ENCODE measurements around the gene SUSD4.

SUSD4 gene

DNA sequence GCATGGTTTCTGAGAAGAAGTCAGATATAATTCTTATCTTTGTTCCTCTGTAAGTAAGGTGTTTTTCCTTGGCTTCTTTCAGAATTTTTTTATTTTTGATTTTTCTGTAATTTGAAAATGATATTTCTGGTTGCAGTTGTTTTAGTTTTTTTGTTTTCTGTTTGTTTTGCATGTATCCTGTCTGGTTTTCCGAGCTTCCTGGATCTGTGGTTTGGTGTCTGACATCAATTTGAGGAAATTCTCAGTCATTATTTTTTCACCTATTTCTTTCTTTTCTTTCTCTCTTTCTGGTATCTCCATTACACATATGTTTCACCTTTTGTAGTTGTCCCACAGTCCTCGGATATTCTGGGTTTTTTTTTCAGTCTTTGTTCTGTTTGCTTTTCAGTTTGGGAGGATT lies 123.9 kb downstream of the SUSD4 start:
- Mint-ChIP-seq H3K36me3 (no peaks in the 10 kb centered on the region), H3K27ac (no peak overlapping the region), H3K9me3 (peaks cover 0 to 8% of the 10 kb centered on the region in 2 donors), H3K27me3 (peaks cover 6 to 18% of the 10 kb centered on the region in 2 donors), H3K4me1 (no peaks in the 10 kb centered on the region), H3K4me3 (no peak overlapping the region)
- ATAC-seq (replicated peaks) (no peak), DNase-seq (no peak)

DNA sequence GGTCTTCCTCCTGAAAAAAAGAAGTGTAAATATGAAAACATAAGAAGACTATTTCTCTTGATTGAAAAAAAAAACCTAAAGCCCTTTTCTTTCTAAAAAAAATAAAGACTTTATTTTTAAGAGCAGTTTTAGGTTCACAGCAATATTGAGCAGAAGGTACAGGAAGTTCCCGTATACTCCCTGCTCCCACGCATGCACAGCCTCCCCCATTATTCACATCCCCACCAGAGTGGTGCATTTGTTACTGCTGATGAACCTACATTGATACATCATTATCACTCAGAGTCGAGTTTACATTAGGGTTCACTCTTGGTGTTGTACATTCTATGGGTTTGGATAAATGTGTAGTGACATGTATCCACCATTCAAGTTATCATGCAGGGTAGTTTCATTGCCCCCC lies 128.9 kb downstream of the SUSD4 start:
- ATAC-seq (replicated peaks) (no peak), DNase-seq (no peak)
- H3K4me3 Mint-ChIP-seq = no peak overlapping the region
- no peaks in the 10 kb centered on the region for H3K4me1 Mint-ChIP-seq
- H3K27me3 Mint-ChIP-seq = peaks cover 9% of the 10 kb centered on the region in 2 donors
- H3K36me3 Mint-ChIP-seq = no peaks in the 10 kb centered on the region
- H3K9me3 Mint-ChIP-seq = peaks cover 0 to 5% of the 10 kb centered on the region in 2 donors
- H3K27ac Mint-ChIP-seq = no peak overlapping the region

GRCh38 chr1:223234534-223234933 lies 129.4 kb downstream of the SUSD4 start:
- Mint-ChIP-seq H3K4me1 (no peaks in the 10 kb centered on the region), H3K4me3 (no peak overlapping the region), H3K27ac (no peak overlapping the region), H3K9me3 (peaks cover 0 to 5% of the 10 kb centered on the region in 2 donors), H3K36me3 (no peaks in the 10 kb centered on the region), H3K27me3 (peaks cover 7 to 9% of the 10 kb centered on the region in 2 donors)
- DNase-seq = no peak
- no peak for ATAC-seq (replicated peaks)

GRCh38 chr1:223234170-223234514 lies 129.8 kb downstream of the SUSD4 start:
- ATAC-seq (replicated peaks) (no peak), DNase-seq (no peak)
- Mint-ChIP-seq H3K4me1 (no peaks in the 10 kb centered on the region), H3K36me3 (no peaks in the 10 kb centered on the region), H3K27ac (no peak overlapping the region), H3K9me3 (peaks cover 0 to 5% of the 10 kb centered on the region in 2 donors), H3K4me3 (no peak overlapping the region), H3K27me3 (peaks cover 5 to 7% of the 10 kb centered on the region in 2 donors)

- peaks cover 4 to 7% of the 10 kb centered on the region in 2 donors for H3K27me3 Mint-ChIP-seq
- no peaks in the 10 kb centered on the region for H3K36me3 Mint-ChIP-seq
- H3K9me3 Mint-ChIP-seq = peaks cover 0 to 5% of the 10 kb centered on the region in 2 donors
- DNase-seq = no peak
- ATAC-seq (replicated peaks) = no peak
- H3K27ac Mint-ChIP-seq = no peak overlapping the region
- H3K4me1 Mint-ChIP-seq = no peaks in the 10 kb centered on the region
- H3K4me3 Mint-ChIP-seq = no peak overlapping the region
Observed at GRCh38 chr1:223233410-223234169, 130.4 kb downstream of the SUSD4 start.

DNA sequence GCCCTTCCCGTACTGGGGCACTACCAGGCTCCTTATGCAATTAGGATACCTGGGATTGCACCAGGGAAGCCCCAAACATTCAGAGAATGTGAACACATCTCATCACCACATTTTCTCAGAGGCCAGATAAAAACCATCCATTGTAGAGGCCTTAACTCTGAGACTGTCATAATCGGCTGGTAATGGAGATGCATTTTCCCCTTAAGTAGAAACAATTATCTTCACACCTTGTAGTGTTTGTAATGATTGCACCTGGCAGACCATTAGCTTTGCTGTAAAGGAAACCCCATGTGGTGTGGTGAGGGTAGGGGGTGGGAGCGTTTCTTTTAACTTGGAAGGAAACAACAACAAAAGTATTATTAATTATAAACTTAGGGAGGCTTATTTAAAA lies 131.0 kb downstream of the SUSD4 start:
- Mint-ChIP-seq H3K27ac (no peak overlapping the region), H3K27me3 (peaks cover 8 to 12% of the 10 kb centered on the region in 2 donors), H3K4me3 (no peak overlapping the region), H3K36me3 (no peaks in the 10 kb centered on the region), H3K4me1 (no peaks in the 10 kb centered on the region), H3K9me3 (peaks cover 0 to 5% of the 10 kb centered on the region in 2 donors)
- ATAC-seq (replicated peaks) (no peak), DNase-seq (no peak)

DNA sequence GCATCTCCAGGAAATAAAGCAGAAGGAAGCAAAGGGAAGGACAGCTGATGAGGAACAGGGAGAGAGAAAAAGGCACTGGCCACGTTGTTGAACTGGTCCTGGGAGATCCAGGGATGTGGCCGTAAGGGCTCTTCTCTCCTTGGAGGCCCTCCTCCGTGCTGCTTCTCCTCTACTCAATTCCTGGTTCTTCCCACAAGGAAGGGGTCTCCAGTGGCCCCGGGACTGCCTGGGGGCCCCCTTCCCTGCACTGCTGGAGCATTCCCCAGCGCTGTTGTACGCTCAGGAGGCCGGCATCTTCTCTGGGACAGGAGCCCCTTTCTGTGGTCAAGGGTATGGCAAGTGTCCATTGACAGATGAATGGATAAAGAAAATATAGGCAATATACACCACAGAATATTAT lies 132.4 kb downstream of the SUSD4 start:
- ATAC-seq (replicated peaks) = no peak
- Mint-ChIP-seq H3K27ac (no peak overlapping the region), H3K9me3 (peaks cover 0 to 2% of the 10 kb centered on the region in 2 donors), H3K27me3 (peaks cover 12 to 15% of the 10 kb centered on the region in 2 donors), H3K4me1 (no peaks in the 10 kb centered on the region), H3K4me3 (no peak overlapping the region), H3K36me3 (no peaks in the 10 kb centered on the region)
- no peak for DNase-seq

GRCh38 chr1:223231011-223231572 lies 132.9 kb downstream of the SUSD4 start:
- H3K27me3 Mint-ChIP-seq = peaks cover 12 to 15% of the 10 kb centered on the region in 2 donors
- no peak overlapping the region for H3K27ac Mint-ChIP-seq
- no peak for DNase-seq
- ATAC-seq (replicated peaks) = no peak
- no peak overlapping the region for H3K4me3 Mint-ChIP-seq
- no peaks in the 10 kb centered on the region for H3K36me3 Mint-ChIP-seq
- H3K4me1 Mint-ChIP-seq = no peaks in the 10 kb centered on the region
- no peaks in the 10 kb centered on the region for H3K9me3 Mint-ChIP-seq

DNA sequence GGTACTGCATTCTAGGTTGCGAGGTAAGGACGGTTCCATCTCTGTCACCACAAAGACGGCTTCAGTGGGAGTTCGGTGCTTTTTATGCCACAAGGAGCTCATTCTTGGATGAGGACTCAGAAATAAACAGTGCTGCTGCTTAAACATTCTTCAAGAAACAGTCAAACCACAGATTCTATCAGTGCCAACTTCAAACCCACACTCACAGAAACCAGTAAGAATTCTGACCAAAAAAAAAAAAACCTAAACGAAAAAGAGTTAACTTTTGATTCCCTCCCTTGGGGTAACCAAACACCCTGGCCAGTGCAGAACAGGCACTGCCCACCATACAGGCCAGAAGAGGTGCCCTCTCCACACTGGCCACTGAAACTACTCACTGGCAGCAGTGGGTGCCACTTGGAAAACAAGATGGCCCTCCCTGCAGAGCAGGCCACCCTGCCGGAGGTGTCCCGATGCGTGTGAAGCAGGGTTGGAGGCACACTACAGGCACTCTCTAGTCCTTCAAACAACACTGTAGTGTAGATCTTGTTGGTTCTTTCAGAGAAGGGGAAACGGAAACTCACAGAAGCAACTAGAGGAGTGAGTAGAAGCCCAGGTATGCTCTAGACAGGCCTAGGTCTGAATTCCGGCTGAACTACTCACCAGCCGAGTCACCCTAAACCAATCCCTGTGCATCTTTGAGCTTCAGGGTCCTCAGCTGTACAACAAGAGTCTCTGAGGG lies 133.7 kb downstream of the SUSD4 start:
- Mint-ChIP-seq H3K27me3 (peaks cover 17 to 20% of the 10 kb centered on the region in 2 donors), H3K4me3 (no peak overlapping the region), H3K36me3 (no peaks in the 10 kb centered on the region), H3K27ac (no peak overlapping the region), H3K9me3 (peaks cover 0 to 2% of the 10 kb centered on the region in 2 donors), H3K4me1 (no peaks in the 10 kb centered on the region)
- DNase-seq = no peak
- ATAC-seq (replicated peaks) = no peak

DNA sequence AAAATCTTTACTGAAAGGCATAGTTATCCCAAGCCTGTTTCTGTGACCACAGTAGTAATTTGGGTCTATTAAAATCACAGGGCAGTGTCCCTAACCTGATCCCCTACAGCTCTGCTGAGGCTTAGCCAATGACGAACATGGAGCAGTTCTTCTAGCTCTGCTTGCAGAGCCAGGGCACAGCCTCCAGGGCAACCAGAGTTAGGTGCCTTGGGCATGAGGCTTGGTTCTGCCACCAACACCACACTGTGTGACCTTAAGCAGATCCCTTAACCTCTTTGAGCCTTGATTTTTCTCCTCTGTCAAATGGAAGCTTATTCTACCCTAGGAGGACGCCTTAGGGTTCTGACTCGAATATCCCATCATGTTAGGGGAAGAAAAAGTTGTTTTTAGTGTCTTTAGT lies 134.2 kb downstream of the SUSD4 start:
- H3K27me3 Mint-ChIP-seq = peaks cover 19 to 24% of the 10 kb centered on the region in 2 donors
- no peak overlapping the region for H3K27ac Mint-ChIP-seq
- H3K4me1 Mint-ChIP-seq = no peaks in the 10 kb centered on the region
- no peak for ATAC-seq (replicated peaks)
- DNase-seq = no peak
- H3K4me3 Mint-ChIP-seq = no peak overlapping the region
- peaks cover 0 to 2% of the 10 kb centered on the region in 2 donors for H3K9me3 Mint-ChIP-seq
- no peaks in the 10 kb centered on the region for H3K36me3 Mint-ChIP-seq

GRCh38 chr1:223228931-223229528 lies 134.9 kb downstream of the SUSD4 start:
- no peaks in the 10 kb centered on the region for H3K4me1 Mint-ChIP-seq
- H3K27me3 Mint-ChIP-seq = peaks cover 19 to 24% of the 10 kb centered on the region in 2 donors
- no peaks in the 10 kb centered on the region for H3K36me3 Mint-ChIP-seq
- ATAC-seq (replicated peaks) (no peak), DNase-seq (no peak)
- H3K4me3 Mint-ChIP-seq = no peak overlapping the region
- H3K27ac Mint-ChIP-seq = no peak overlapping the region
- H3K9me3 Mint-ChIP-seq = peaks cover 0 to 2% of the 10 kb centered on the region in 2 donors

- H3K27ac Mint-ChIP-seq = no peak overlapping the region
- ATAC-seq (replicated peaks) (no peak), DNase-seq (no peak)
- H3K27me3 Mint-ChIP-seq = peaks cover 19 to 24% of the 10 kb centered on the region in 2 donors
- H3K4me1 Mint-ChIP-seq = no peaks in the 10 kb centered on the region
- no peaks in the 10 kb centered on the region for H3K36me3 Mint-ChIP-seq
- H3K9me3 Mint-ChIP-seq = peaks cover 0 to 2% of the 10 kb centered on the region in 2 donors
- no peak overlapping the region for H3K4me3 Mint-ChIP-seq
Observed at GRCh38 chr1:223228201-223228600, 135.8 kb downstream of the SUSD4 start.

GRCh38 chr1:223227486-223228196 lies 136.3 kb downstream of the SUSD4 start:
- H3K27me3 Mint-ChIP-seq = peaks cover 19 to 29% of the 10 kb centered on the region in 2 donors
- ATAC-seq (replicated peaks) = no peak
- no peaks in the 10 kb centered on the region for H3K4me1 Mint-ChIP-seq

GRCh38 chr1:223227031-223227430 lies 136.9 kb downstream of the SUSD4 start:
- H3K4me3 Mint-ChIP-seq = no peak overlapping the region
- H3K9me3 Mint-ChIP-seq = peaks cover 0 to 2% of the 10 kb centered on the region in 2 donors
- H3K27me3 Mint-ChIP-seq = peaks cover 19 to 31% of the 10 kb centered on the region in 2 donors
- no peak overlapping the region for H3K27ac Mint-ChIP-seq
- no peak for ATAC-seq (replicated peaks)
- H3K36me3 Mint-ChIP-seq = no peaks in the 10 kb centered on the region
- H3K4me1 Mint-ChIP-seq = no peaks in the 10 kb centered on the region
- no peak for DNase-seq

More at GRCh38 chr1:223227486-223228196, 136.3 kb downstream of the SUSD4 start:
- no peaks in the 10 kb centered on the region for H3K36me3 Mint-ChIP-seq
- no peak overlapping the region for H3K27ac Mint-ChIP-seq
- DNase-seq = no peak
- H3K9me3 Mint-ChIP-seq = peaks cover 0 to 2% of the 10 kb centered on the region in 2 donors
- no peak overlapping the region for H3K4me3 Mint-ChIP-seq

All from stimulated activated naive B cell treated with anti-CD40 and anti-IgM and Interleukin-4, amounts not matched to agents 10 μg/mL and 1 μg/mL and 100 μg/mL, for 72 hours (primary cell).